Measurements from ENCODE around the gene CS.
"Not testable (repeated sequence)": the region's sequence is repeated elsewhere in the genome, so short reads cannot be mapped to it uniquely, and the experiment has no call there.

Gene CS

GRCh38 chr12:56274299-56274698, 25.8 kb downstream of the CS start:
- no peak for DNase-seq

- not testable (repeated sequence) for DNase-seq
These were observed 27.7 kb downstream of the CS start for GRCh38 chr12:56272468-56272867.

GRCh38 chr12:56271031-56271430, 29.1 kb downstream of the CS start:
- peak; percentile 10 for DNase-seq

- DNase-seq: no peak
These were observed 32.6 kb downstream of the CS start for GRCh38 chr12:56267443-56268071.

GRCh38 chr12:56266693-56267442, 33.3 kb downstream of the CS start, which contains the start of gene COQ10A:
COQ10A (plus strand) TSS chr12:56266942; CDS start chr12:56267119, 177 bp downstream.
- peak; percentile 86 for DNase-seq

- DNase-seq: not testable (repeated sequence)
These were observed 34.0 kb downstream of the CS start for GRCh38 chr12:56266068-56266692.

GRCh38 chr12:56262955-56263354, 37.2 kb downstream of the CS start:
- DNase-seq: not testable (repeated sequence)

GRCh38 chr12:56261503-56262232, 38.5 kb downstream of the CS start:
- DNase-seq: no peak

- no peak for DNase-seq
These were observed 39.2 kb downstream of the CS start for GRCh38 chr12:56260921-56261320.

- no peak for DNase-seq
These were observed 39.8 kb downstream of the CS start for GRCh38 chr12:56260380-56260779.

GRCh38 chr12:56258820-56259183, 41.3 kb downstream of the CS start:
- peak; percentile 5 for DNase-seq

- DNase-seq: peak; percentile 62
These were observed 41.9 kb downstream of the CS start, which contains the start of gene ANKRD52 for GRCh38 chr12:56258068-56258819. ANKRD52 (minus strand) TSS chr12:56258384; CDS start chr12:56258269, 115 bp downstream.

- no peak for DNase-seq
These were observed 42.6 kb downstream of the CS start for GRCh38 chr12:56257491-56258067.

- no peak for DNase-seq
These were observed 43.1 kb downstream of the CS start for GRCh38 chr12:56257071-56257470.

GRCh38 chr12:56256326-56256960, 43.7 kb downstream of the CS start:
- no peak for DNase-seq

GRCh38 chr12:56255671-56256070, 44.5 kb downstream of the CS start:
- no peak for DNase-seq

GRCh38 chr12:56253091-56253490, 47.0 kb downstream of the CS start:
- DNase-seq: no peak

- no peak for DNase-seq
These were observed 47.5 kb downstream of the CS start for GRCh38 chr12:56252649-56253048.

- no peak for DNase-seq
These were observed 51.4 kb downstream of the CS start for GRCh38 chr12:56248711-56249110.

GRCh38 chr12:56247923-56248322, 52.2 kb downstream of the CS start:
- DNase-seq: no peak

- no peak for DNase-seq
These were observed 55.6 kb downstream of the CS start for GRCh38 chr12:56244494-56244893.
